ENCODE data around the gene STRBP. TPM values are rescaled to one million over a fixed set of nuclear protein-coding genes. Genes with fewer than 3 reads are reported as not detected.

STRBP gene
- total and polyA plus RNA-seq, 9 of the 15 experiments (the other 6 are each of a cell fraction or from before 2014, with no cell fraction given): 27.7 to 84.0 (median 70.2) TPM

DNA sequence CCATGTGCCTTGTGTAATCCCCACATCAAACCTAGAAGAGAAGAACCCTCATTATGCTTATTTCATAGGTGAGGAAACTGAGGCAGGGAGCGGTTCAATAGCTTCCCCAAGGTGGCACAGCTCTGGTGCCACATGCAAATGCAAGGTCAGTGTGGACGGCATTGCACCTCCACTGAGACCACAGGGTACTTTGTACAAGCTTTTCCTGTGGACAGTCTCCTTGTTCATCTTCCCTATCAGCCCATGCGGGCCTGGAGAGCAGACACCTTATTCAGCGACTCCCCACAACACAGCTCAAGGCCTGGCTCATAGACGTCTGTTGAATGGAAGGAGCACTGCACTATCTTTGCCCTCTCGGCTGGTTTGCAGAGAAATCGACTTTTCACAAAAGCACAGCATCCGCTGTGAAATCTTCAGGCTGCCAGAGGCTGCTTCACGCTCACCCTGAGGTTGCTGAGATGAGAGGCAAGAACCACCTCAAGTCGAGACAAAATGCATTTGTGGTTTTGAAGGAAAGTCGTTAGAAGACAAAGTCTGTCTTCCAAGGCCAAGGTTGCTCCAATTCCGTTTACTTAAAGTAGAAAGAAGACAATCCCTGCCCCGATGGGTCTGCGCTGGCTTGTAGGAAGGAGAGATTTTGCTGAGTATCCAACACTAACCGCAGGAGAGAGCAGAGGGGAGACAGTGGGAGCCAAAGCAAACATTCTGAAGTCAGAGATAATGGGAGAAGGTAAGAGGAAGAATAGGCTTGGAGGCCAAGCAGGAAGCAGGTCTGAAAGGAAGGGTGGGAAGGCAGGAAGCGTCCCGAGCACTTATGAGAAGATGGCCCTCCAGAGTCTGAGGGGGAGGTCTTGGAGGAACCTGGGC, 34.2 kb upstream of the STRBP start (continued):
- no peak for TF ChIP-seq XRCC3 (IDR thresholded peaks at IDR 0.05)
- peak; percentile 62 for TF ChIP-seq MTA2 (IDR thresholded peaks at IDR 0.05; ENCODE audit: low read depth)
- TF ChIP-seq, protein P1, sequence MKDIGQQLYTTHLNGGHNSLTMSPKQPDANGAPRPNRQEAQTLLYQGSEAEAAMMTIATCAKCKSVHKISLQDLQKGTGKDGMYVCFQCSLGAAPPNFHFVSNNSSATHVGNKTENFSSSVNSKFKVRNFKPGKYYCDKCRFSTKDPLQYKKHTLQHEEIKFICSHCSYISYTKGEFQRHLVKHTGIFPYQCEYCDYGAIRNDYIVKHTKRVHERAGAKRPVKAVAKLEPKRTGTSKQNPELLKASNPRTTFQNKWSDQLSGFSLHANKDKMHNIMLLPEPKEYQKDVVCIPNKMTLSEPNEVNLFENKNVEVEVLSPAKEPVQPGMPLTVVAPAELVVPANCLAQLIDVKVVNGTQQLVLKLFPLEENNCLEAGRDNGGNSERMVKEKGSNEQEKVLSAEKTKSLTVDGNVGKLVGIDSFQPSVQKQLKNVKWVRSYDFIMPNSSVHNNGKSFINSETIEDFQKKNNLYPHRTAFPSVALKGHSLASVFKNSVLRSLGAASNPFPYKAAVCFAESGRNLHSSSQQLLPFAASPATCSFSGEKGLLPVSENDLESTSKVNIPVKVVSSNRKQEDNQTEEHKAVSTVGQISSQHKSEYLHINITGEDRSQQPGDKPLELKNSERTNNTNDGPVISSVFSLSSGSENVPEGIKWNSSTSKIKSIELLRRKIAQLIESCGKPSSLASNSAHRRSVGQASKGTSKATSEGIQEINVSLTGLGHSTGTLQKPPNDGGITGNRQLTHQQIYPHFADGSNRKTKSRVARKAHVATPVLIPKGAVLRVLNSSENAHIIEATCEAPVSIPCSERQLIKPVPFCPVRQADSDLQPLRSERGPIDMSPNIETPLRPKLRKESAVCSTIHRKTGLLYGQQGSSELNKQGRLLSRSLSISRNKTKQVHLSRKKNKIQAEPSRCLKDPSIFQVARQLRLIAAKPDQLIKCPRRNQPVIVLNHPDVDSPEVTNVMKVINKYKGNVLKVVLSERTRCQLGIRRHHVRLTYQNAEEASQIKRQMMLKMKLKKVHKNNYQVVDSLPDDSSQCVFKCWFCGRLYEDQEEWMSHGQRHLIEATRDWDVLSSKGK (CRISPR knock-in tag; IDR thresholded peaks at IDR 0.05): no peak
- no peak for TF ChIP-seq SNRNP70 (optimal IDR thresholded peaks at IDR 0.05; ENCODE audit: low read depth, low read length)
- no peak for TF ChIP-seq CREB1 (IDR thresholded peaks at IDR 0.05)
- no peak for TF ChIP-seq CREB1 (CRISPR knock-in tag; IDR thresholded peaks at IDR 0.05)
- no peak for TF ChIP-seq SUPT5H (IDR thresholded peaks at IDR 0.05)
- no peak for TF ChIP-seq MBD2 (IDR thresholded peaks at IDR 0.05; ENCODE audit: borderline replicate concordance, low read depth)
- no peak for TF ChIP-seq ELF2 (CRISPR knock-in tag; IDR thresholded peaks at IDR 0.05)
- TF ChIP-seq, protein P2, sequence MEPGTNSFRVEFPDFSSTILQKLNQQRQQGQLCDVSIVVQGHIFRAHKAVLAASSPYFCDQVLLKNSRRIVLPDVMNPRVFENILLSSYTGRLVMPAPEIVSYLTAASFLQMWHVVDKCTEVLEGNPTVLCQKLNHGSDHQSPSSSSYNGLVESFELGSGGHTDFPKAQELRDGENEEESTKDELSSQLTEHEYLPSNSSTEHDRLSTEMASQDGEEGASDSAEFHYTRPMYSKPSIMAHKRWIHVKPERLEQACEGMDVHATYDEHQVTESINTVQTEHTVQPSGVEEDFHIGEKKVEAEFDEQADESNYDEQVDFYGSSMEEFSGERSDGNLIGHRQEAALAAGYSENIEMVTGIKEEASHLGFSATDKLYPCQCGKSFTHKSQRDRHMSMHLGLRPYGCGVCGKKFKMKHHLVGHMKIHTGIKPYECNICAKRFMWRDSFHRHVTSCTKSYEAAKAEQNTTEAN (CRISPR knock-in tag; IDR thresholded peaks at IDR 0.05): no peak
- TF ChIP-seq ASH1L (IDR thresholded peaks at IDR 0.05; ENCODE audit: borderline replicate concordance, low read depth, partially characterized antibody): no peak
- TF ChIP-seq, protein P3, sequence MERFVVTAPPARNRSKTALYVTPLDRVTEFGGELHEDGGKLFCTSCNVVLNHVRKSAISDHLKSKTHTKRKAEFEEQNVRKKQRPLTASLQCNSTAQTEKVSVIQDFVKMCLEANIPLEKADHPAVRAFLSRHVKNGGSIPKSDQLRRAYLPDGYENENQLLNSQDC (CRISPR knock-in tag; IDR thresholded peaks at IDR 0.05): no peak
- no peak for TF ChIP-seq GTF2A2 (tag; IDR thresholded peaks at IDR 0.05)

All from K562 (cell line).